ENCODE data around the gene PARD3B.

Gene PARD3B

GRCh38 chr2:205115511-205115910 lies 570.2 kb downstream of the PARD3B start:
- Histone ChIP-seq H3K27me3 (replicated peaks; ENCODE audit: control insufficient read depth, insufficient read depth, low read length) (no peaks in the 10 kb centered on the region; the same call in 1 of the 2 replicates), H3K4me3 (replicated peaks; ENCODE audit: low read depth, low read length) (no peak overlapping the region), H3K36me3 (ENCODE audit: control insufficient read depth, insufficient read depth, low read length) (no peaks in the 10 kb centered on the region)
- TF ChIP-seq CTCF (IDR thresholded peaks at IDR 0.05; ENCODE audit: insufficient read depth, low read length, poor library complexity, severe bottlenecking), result no peak
- no peak for DNase-seq (ENCODE audit: extremely low read depth, insufficient read length)

GRCh38 chr2:205117125-205117524 lies 571.9 kb downstream of the PARD3B start:
- H3K4me3 ChIP-seq (replicated peaks; ENCODE audit: low read depth, low read length), result no peak overlapping the region
- DNase-seq (ENCODE audit: extremely low read depth, insufficient read length), result no peak
- no peak for TF ChIP-seq CTCF (IDR thresholded peaks at IDR 0.05; ENCODE audit: insufficient read depth, low read length, poor library complexity, severe bottlenecking)
- H3K27me3 ChIP-seq (replicated peaks; ENCODE audit: control insufficient read depth, insufficient read depth, low read length), result no peaks in the 10 kb centered on the region; the same call in 1 of the 2 replicates
- no peaks in the 10 kb centered on the region for H3K36me3 ChIP-seq (ENCODE audit: control insufficient read depth, insufficient read depth, low read length)

GRCh38 chr2:205119136-205119535 lies 573.9 kb downstream of the PARD3B start:
- DNase-seq (ENCODE audit: extremely low read depth, insufficient read length), result no peak
- H3K4me3 ChIP-seq (replicated peaks; ENCODE audit: low read depth, low read length), result no peak overlapping the region
- H3K36me3 ChIP-seq (ENCODE audit: control insufficient read depth, insufficient read depth, low read length), result no peaks in the 10 kb centered on the region
- H3K27me3 ChIP-seq (replicated peaks; ENCODE audit: control insufficient read depth, insufficient read depth, low read length), result no peaks in the 10 kb centered on the region; the same call in 1 of the 2 replicates
- no peak for TF ChIP-seq CTCF (IDR thresholded peaks at IDR 0.05; ENCODE audit: insufficient read depth, low read length, poor library complexity, severe bottlenecking)

GRCh38 chr2:205128726-205129125 lies 583.5 kb downstream of the PARD3B start:
- Histone ChIP-seq H3K27me3 (replicated peaks; ENCODE audit: control insufficient read depth, insufficient read depth, low read length) (no peaks in the 10 kb centered on the region; the same call in 1 of the 2 replicates), H3K36me3 (ENCODE audit: control insufficient read depth, insufficient read depth, low read length) (no peaks in the 10 kb centered on the region), H3K4me3 (replicated peaks; ENCODE audit: low read depth, low read length) (no peak overlapping the region)
- no peak for TF ChIP-seq CTCF (IDR thresholded peaks at IDR 0.05; ENCODE audit: insufficient read depth, low read length, poor library complexity, severe bottlenecking)
- DNase-seq (ENCODE audit: extremely low read depth, insufficient read length), result no peak

GRCh38 chr2:205129531-205129930 lies 584.3 kb downstream of the PARD3B start:
- TF ChIP-seq CTCF (IDR thresholded peaks at IDR 0.05; ENCODE audit: insufficient read depth, low read length, poor library complexity, severe bottlenecking), result no peak
- DNase-seq (ENCODE audit: extremely low read depth, insufficient read length), result no peak

More at GRCh38 chr2:205129531-205129930, 584.3 kb downstream of the PARD3B start:
- Histone ChIP-seq H3K36me3 (ENCODE audit: control insufficient read depth, insufficient read depth, low read length) (no peaks in the 10 kb centered on the region), H3K27me3 (replicated peaks; ENCODE audit: control insufficient read depth, insufficient read depth, low read length) (no peaks in the 10 kb centered on the region; the same call in 1 of the 2 replicates), H3K4me3 (replicated peaks; ENCODE audit: low read depth, low read length) (no peak overlapping the region)
